Left ventricle myocardium inferior (tissue), 1 donor: Measurements from ENCODE around the gene PLEKHN1. TPM values are rescaled to one million over a fixed set of nuclear protein-coding genes. Genes with fewer than 3 reads are reported as not detected.
"Not testable (repeated sequence)": the region's sequence is repeated elsewhere in the genome, so short reads cannot be mapped to it uniquely, and the experiment has no call there.

Experiments used
- DNase-seq: peaks from one replicate; pipeline ENCODE4 v3.0.0-alpha.2; 2020
- H3K27ac ChIP-seq: fragments of 200-600 bp; replicated peaks from 2 replicates; pipeline ENCODE4 v1.8.0; 2021
- H3K27me3 ChIP-seq: fragments of 200-600 bp; 2 replicates; pipeline ENCODE4 v1.8.0; 2021; ENCODE audit warnings: low read depth
- H3K36me3 ChIP-seq: fragments of 200-600 bp; 2 replicates; pipeline ENCODE4 v1.8.0; 2021
- H3K4me1 ChIP-seq: fragments of 200-600 bp; 2 replicates; pipeline ENCODE4 v1.8.0; 2021
- H3K4me3 ChIP-seq: fragments of 200-600 bp; 2 replicates; pipeline ENCODE4 v1.8.0; 2021; ENCODE audit warnings: mild to moderate bottlenecking, moderate library complexity
- H3K9me3 ChIP-seq: fragments of 200-600 bp; replicated peaks from 2 replicates; pipeline ENCODE4 v1.8.0; 2021
- CTCF ChIP-seq: fragments of 200-600 bp; IDR thresholded peaks from 2 replicates; pipeline ENCODE4 v1.8.0; 2021; ENCODE audit warnings: antibody characterized with exemption, mild to moderate bottlenecking, borderline replicate concordance
- intact Hi-C: fragments of 100-400 bp; cut with micrococcal nuclease; formaldehyde crosslinking; loops from one replicate; pipeline ENCODE4 v1.11.0; 2022
- total RNA-seq: library from RNA; stranded (reverse); fragmentation: NEBNext Ultra II Directional; extraction: Animal tissue kit (Norgen Biotek cat#: 25700); gene quantifications from one replicate; pipeline ENCODE4 v1.2.1, GENCODE V29; 2021
- donor health status: DM: no; HTN: yes; CAD: no; lungs with severe emphysema.

PLEKHN1 gene
- total RNA-seq, 1 donor from 2014 or later, result not detected

GRCh38 chr1:991895-992294 lies 25.6 kb downstream of the PLEKHN1 start:
- no peaks in the 10 kb centered on the region for H3K36me3 ChIP-seq
- no peak overlapping the region for H3K27ac ChIP-seq
- TF ChIP-seq CTCF, result no peak
- intact Hi-C loops, result no loop called here
- DNase-seq, result no peak
- H3K4me3 ChIP-seq, result no peak overlapping the region
- H3K27me3 ChIP-seq, result no peaks in the 10 kb centered on the region
- H3K9me3 ChIP-seq, result peaks cover 10% of the 10 kb centered on the region
- H3K4me1 ChIP-seq, result no peaks in the 10 kb centered on the region

DNA sequence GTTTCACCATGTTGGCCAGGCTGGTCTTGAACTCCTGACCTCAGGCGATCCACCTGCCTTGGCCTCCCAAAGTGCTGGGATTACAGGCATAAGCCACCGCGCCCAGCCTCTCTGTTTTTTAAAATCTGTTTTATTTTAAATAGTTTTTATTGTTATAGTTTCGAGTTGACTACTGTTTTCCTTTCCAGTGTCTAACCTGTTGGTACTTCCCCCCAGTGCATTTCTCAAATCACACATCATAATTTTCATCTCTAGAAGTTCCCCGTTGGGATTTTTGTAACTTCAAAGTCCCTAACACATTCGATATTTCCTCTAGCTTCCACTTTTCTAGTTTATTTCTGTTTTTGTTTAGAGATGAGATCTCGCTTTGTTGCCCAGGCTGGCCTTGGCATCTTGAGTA lies 26.1 kb downstream of the PLEKHN1 start:
- DNase-seq, result no peak
- TF ChIP-seq CTCF, result no peak
- intact Hi-C loops, result no loop called here
- H3K9me3 ChIP-seq, result peaks cover 10% of the 10 kb centered on the region
- no peak overlapping the region for H3K27ac ChIP-seq
- H3K36me3 ChIP-seq, result no peaks in the 10 kb centered on the region
- no peaks in the 10 kb centered on the region for H3K27me3 ChIP-seq
- peaks cover 2% of the 10 kb centered on the region for H3K4me1 ChIP-seq
- no peak overlapping the region for H3K4me3 ChIP-seq

DNA sequence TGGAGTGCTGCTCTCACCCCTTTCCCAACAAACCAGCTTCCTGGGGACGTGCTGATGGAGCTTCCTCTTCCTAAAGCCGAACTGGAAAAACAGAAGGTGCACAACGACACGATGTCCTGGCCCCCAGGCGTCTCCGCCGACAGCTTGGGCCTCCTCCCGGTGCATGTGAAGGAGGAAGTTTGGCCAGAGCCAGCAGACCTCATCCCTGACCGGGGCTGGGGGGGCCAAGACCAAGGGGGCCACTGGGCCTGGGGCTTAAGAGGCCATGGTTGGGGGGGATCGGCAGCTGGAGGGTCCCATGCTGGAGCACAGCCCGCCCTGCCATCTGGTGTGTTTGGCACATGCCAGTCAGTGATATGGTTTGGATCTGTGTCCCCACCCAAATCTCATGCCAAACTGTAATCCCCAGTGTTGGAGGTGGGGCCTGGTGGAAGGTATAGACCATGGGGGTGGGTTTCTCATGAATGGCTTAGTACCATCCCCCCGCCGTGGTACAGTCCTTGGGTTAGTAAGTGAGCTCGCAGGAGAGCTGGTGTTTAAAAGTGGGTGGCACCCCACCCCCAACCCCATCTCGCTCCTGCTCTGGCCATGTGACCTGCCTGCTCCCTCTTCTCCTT lies 27.2 kb downstream of the PLEKHN1 start:
- Histone ChIP-seq H3K9me3 (peaks cover 10% of the 10 kb centered on the region), H3K27me3 (no peaks in the 10 kb centered on the region), H3K27ac (no peak overlapping the region), H3K36me3 (no peaks in the 10 kb centered on the region), H3K4me3 (no peak overlapping the region), H3K4me1 (peaks cover 13% of the 10 kb centered on the region)
- no peak for DNase-seq
- intact Hi-C loops, result no loop called here
- no peak for TF ChIP-seq CTCF

DNA sequence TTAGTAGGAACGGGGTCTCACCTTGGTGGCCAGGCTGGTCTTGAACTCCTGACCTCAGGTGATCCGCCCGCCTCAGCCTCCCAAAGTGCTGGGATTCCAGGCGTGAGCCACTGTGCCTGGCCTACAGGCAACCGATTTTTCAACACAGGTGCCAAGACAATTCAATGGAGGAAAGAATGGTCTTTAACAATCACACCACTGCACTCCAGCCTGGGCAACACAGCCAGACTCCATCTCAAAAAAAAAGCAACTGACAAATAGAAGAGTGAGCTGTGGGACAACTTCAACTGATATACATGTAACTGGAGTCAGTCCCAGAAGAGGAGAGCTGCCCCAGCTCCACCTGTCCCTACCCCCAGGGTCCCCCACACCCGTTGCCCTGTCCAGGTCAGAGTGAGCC lies 28.3 kb downstream of the PLEKHN1 start:
- intact Hi-C loops, H3K36me3 ChIP-seq: not testable (repeated sequence)

GRCh38 chr1:995665-996633 lies 29.7 kb downstream of the PLEKHN1 start:
- Histone ChIP-seq H3K9me3 (peaks cover 10% of the 10 kb centered on the region), H3K4me1 (peaks cover 32% of the 10 kb centered on the region), H3K36me3 (no peaks in the 10 kb centered on the region), H3K27me3 (no peaks in the 10 kb centered on the region), H3K4me3 (no peak overlapping the region), H3K27ac (no peak overlapping the region)
- no peak for TF ChIP-seq CTCF
- DNase-seq, result no peak
- intact Hi-C loops, result no loop called here

More for the DNA sequence above, 28.3 kb downstream of the PLEKHN1 start:
- Histone ChIP-seq H3K9me3 (peaks cover 10% of the 10 kb centered on the region), H3K4me1 (peaks cover 23% of the 10 kb centered on the region)
- not testable (repeated sequence) for H3K27ac ChIP-seq, H3K4me3 ChIP-seq, DNase-seq, H3K27me3 ChIP-seq
